ENCODE results near the gene SIRT7. TPM values are rescaled to one million over a fixed set of nuclear protein-coding genes. Genes with fewer than 3 reads are reported as not detected.

SIRT7 gene
- polyA plus RNA-seq, 1 donor from 2014 or later, result 44.5 TPM

- TF ChIP-seq POLR2AphosphoS5 (IDR thresholded peaks at IDR 0.05), result no peak
- TF ChIP-seq RAD21 (conservative IDR thresholded peaks at IDR 0.05), result no peak
- no peak for TF ChIP-seq EP300 (conservative IDR thresholded peaks at IDR 0.05; ENCODE audit: poor library complexity, severe bottlenecking)
- TF ChIP-seq EZH2 (IDR thresholded peaks at IDR 0.05; ENCODE audit: borderline replicate concordance, insufficient read depth, low read length, poor library complexity, severe bottlenecking), result no peak
- TF ChIP-seq MXI1 (conservative IDR thresholded peaks at IDR 0.05; ENCODE audit: poor library complexity, severe bottlenecking), result no peak
- TF ChIP-seq TAF1 (IDR thresholded peaks at IDR 0.05; ENCODE audit: low read depth), result no peak
- no peak for TF ChIP-seq REST (IDR thresholded peaks at IDR 0.05; ENCODE audit: borderline replicate concordance)
- TF ChIP-seq SMC3 (conservative IDR thresholded peaks at IDR 0.05; ENCODE audit: poor library complexity), result no peak
- no peak for TF ChIP-seq CTCF (IDR thresholded peaks at IDR 0.05; ENCODE audit: poor library complexity, severe bottlenecking)
- Histone ChIP-seq H3F3A (ENCODE audit: insufficient read depth, low read length, poor library complexity, severe bottlenecking) (no peaks in the 10 kb centered on the region), H3K27me3 (ENCODE audit: insufficient read depth, low read depth, low read length) (no peaks in the 10 kb centered on the region)
These were observed 38.9 kb downstream of the SIRT7 start for GRCh38 chr17:81879121-81879520.

GRCh38 chr17:81878294-81878693 lies 39.7 kb downstream of the SIRT7 start:
- TF ChIP-seq MXI1 (conservative IDR thresholded peaks at IDR 0.05; ENCODE audit: poor library complexity, severe bottlenecking), result no peak
- TF ChIP-seq POLR2AphosphoS5 (IDR thresholded peaks at IDR 0.05), result no peak
- TF ChIP-seq TAF1 (IDR thresholded peaks at IDR 0.05; ENCODE audit: low read depth), result no peak
- TF ChIP-seq EP300 (conservative IDR thresholded peaks at IDR 0.05; ENCODE audit: poor library complexity, severe bottlenecking), result no peak
- TF ChIP-seq EZH2 (IDR thresholded peaks at IDR 0.05; ENCODE audit: borderline replicate concordance, insufficient read depth, low read length, poor library complexity, severe bottlenecking), result no peak
- no peak for TF ChIP-seq REST (IDR thresholded peaks at IDR 0.05; ENCODE audit: borderline replicate concordance)
- no peak overlapping the region for H3K4me2 ChIP-seq (ENCODE audit: low read length)
- no peak overlapping the region for H3K9ac ChIP-seq (ENCODE audit: low read length)
- no peak overlapping the region for H3K4me3 ChIP-seq (ENCODE audit: low read length)
- H3K27me3 ChIP-seq (ENCODE audit: insufficient read depth, low read depth, low read length), result no peaks in the 10 kb centered on the region
- H3F3A ChIP-seq (ENCODE audit: insufficient read depth, low read length, poor library complexity, severe bottlenecking), result no peaks in the 10 kb centered on the region
- H3K27ac ChIP-seq (ENCODE audit: low read length), result no peak overlapping the region
- no peaks in the 10 kb centered on the region for H3K79me2 ChIP-seq (replicated peaks; ENCODE audit: insufficient read depth, low read length)
- H3K9me3 ChIP-seq (ENCODE audit: low read length), result no peaks in the 10 kb centered on the region
- no peaks in the 10 kb centered on the region for H4K20me1 ChIP-seq (ENCODE audit: insufficient read depth)
- no peaks in the 10 kb centered on the region for H3K9me2 ChIP-seq (ENCODE audit: insufficient read depth, low read length)
- H2AFZ ChIP-seq (ENCODE audit: low read depth, low read length), result no peak overlapping the region
- no peaks in the 10 kb centered on the region for H3K36me3 ChIP-seq (ENCODE audit: insufficient read depth, low read length)

More at GRCh38 chr17:81879121-81879520, 38.9 kb downstream of the SIRT7 start:
- Histone ChIP-seq H3K36me3 (ENCODE audit: insufficient read depth, low read length) (no peaks in the 10 kb centered on the region), H3K79me2 (replicated peaks; ENCODE audit: insufficient read depth, low read length) (no peaks in the 10 kb centered on the region), H3K9me2 (ENCODE audit: insufficient read depth, low read length) (no peaks in the 10 kb centered on the region), H3K27ac (ENCODE audit: low read length) (no peak overlapping the region), H3K4me3 (ENCODE audit: low read length) (no peak overlapping the region), H4K20me1 (ENCODE audit: insufficient read depth) (no peaks in the 10 kb centered on the region), H3K4me2 (ENCODE audit: low read length) (no peak overlapping the region), H3K9me3 (ENCODE audit: low read length) (no peaks in the 10 kb centered on the region), H3K9ac (ENCODE audit: low read length) (no peak overlapping the region), H2AFZ (ENCODE audit: low read depth, low read length) (no peak overlapping the region)
